ENCODE results near the gene C1QTNF8.
"Not testable (repeated sequence)": the region's sequence is repeated elsewhere in the genome, so short reads cannot be mapped to it uniquely, and the experiment has no call there.

C1QTNF8 gene

GRCh38 chr16:1094601-1095449 is 1.2 kb downstream of the C1QTNF8 start:
- DNase-seq (ENCODE audit: low read depth), result no peak
- no peak for TF ChIP-seq CTCF (IDR thresholded peaks at IDR 0.05; ENCODE audit: low read depth, low read length, missing control alignments)
- H3K4me3 ChIP-seq (ENCODE audit: low read depth, low read length), result no peak overlapping the region

- no peak for DNase-seq (ENCODE audit: low read depth)
- TF ChIP-seq CTCF (IDR thresholded peaks at IDR 0.05; ENCODE audit: low read depth, low read length, missing control alignments), result no peak
These were observed 1.9 kb downstream of the C1QTNF8 start for GRCh38 chr16:1094124-1094479.

GRCh38 chr16:1093284-1094123 is 2.5 kb downstream of the C1QTNF8 start:
- TF ChIP-seq CTCF (IDR thresholded peaks at IDR 0.05; ENCODE audit: low read depth, low read length, missing control alignments), result no peak
- DNase-seq (ENCODE audit: low read depth), result no peak
- no peak overlapping the region for H3K4me3 ChIP-seq (ENCODE audit: low read depth, low read length)

More at GRCh38 chr16:1094124-1094479, 1.9 kb downstream of the C1QTNF8 start:
- no peak overlapping the region for H3K4me3 ChIP-seq (ENCODE audit: low read depth, low read length)

GRCh38 chr16:1092685-1093283 is 3.3 kb downstream of the C1QTNF8 start:
- H3K4me3 ChIP-seq (ENCODE audit: low read depth, low read length); DNase-seq (ENCODE audit: low read depth): not testable (repeated sequence)

- H3K4me3 ChIP-seq (ENCODE audit: low read depth, low read length), result no peak overlapping the region
- no peak for TF ChIP-seq CTCF (IDR thresholded peaks at IDR 0.05; ENCODE audit: low read depth, low read length, missing control alignments)
These were observed 4.0 kb downstream of the C1QTNF8 start for GRCh38 chr16:1091992-1092552.

GRCh38 chr16:1090620-1091587 is 5.1 kb downstream of the C1QTNF8 start:
- no peak for TF ChIP-seq CTCF (IDR thresholded peaks at IDR 0.05; ENCODE audit: low read depth, low read length, missing control alignments)
- no peak overlapping the region for H3K4me3 ChIP-seq (ENCODE audit: low read depth, low read length)
- no peak for DNase-seq (ENCODE audit: low read depth)

More at GRCh38 chr16:1091992-1092552, 4.0 kb downstream of the C1QTNF8 start:
- no peak for DNase-seq (ENCODE audit: low read depth)

All from GM12864 (cell line).